ENCODE results near the gene DHX9. TPM values are rescaled to one million over a fixed set of nuclear protein-coding genes. Genes with fewer than 3 reads are reported as not detected.

DHX9 gene
- total and polyA plus RNA-seq, 2 experiments from 2014 or later = 151 to 262 TPM

GRCh38 chr1:182863940-182864339 is 24.8 kb downstream of the DHX9 start:
- H3K27ac Mint-ChIP-seq = no peak overlapping the region
- no peak; the same call in 2 of the 3 replicates for ATAC-seq
- TF ChIP-seq ZNF331 (CRISPR knock-in tag; IDR thresholded peaks at IDR 0.05; ENCODE audit: low read depth) (no peak), ZNF462 (CRISPR knock-in tag; IDR thresholded peaks at IDR 0.05) (no peak), JUNB (IDR thresholded peaks at IDR 0.05; ENCODE audit: unreplicated experiment) (no peak), STAT1 (IDR thresholded peaks at IDR 0.05; ENCODE audit: unreplicated experiment) (no peak), CREB1 (CRISPR knock-in tag; IDR thresholded peaks at IDR 0.05; ENCODE audit: low read depth) (no peak), ZNF114 (CRISPR knock-in tag; IDR thresholded peaks at IDR 0.05) (no peak), EZH2 (IDR thresholded peaks at IDR 0.05; ENCODE audit: low read depth, unreplicated experiment) (no peak)
- TF ChIP-seq, protein P1, sequence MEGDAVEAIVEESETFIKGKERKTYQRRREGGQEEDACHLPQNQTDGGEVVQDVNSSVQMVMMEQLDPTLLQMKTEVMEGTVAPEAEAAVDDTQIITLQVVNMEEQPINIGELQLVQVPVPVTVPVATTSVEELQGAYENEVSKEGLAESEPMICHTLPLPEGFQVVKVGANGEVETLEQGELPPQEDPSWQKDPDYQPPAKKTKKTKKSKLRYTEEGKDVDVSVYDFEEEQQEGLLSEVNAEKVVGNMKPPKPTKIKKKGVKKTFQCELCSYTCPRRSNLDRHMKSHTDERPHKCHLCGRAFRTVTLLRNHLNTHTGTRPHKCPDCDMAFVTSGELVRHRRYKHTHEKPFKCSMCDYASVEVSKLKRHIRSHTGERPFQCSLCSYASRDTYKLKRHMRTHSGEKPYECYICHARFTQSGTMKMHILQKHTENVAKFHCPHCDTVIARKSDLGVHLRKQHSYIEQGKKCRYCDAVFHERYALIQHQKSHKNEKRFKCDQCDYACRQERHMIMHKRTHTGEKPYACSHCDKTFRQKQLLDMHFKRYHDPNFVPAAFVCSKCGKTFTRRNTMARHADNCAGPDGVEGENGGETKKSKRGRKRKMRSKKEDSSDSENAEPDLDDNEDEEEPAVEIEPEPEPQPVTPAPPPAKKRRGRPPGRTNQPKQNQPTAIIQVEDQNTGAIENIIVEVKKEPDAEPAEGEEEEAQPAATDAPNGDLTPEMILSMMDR (conservative IDR thresholded peaks at IDR 0.05; ENCODE audit: low read depth in 2 of 2) = no peak
- TF ChIP-seq, protein P2, sequence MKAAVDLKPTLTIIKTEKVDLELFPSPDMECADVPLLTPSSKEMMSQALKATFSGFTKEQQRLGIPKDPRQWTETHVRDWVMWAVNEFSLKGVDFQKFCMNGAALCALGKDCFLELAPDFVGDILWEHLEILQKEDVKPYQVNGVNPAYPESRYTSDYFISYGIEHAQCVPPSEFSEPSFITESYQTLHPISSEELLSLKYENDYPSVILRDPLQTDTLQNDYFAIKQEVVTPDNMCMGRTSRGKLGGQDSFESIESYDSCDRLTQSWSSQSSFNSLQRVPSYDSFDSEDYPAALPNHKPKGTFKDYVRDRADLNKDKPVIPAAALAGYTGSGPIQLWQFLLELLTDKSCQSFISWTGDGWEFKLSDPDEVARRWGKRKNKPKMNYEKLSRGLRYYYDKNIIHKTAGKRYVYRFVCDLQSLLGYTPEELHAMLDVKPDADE (IDR thresholded peaks at IDR 0.05) = no peak
- TF ChIP-seq, protein P3, sequence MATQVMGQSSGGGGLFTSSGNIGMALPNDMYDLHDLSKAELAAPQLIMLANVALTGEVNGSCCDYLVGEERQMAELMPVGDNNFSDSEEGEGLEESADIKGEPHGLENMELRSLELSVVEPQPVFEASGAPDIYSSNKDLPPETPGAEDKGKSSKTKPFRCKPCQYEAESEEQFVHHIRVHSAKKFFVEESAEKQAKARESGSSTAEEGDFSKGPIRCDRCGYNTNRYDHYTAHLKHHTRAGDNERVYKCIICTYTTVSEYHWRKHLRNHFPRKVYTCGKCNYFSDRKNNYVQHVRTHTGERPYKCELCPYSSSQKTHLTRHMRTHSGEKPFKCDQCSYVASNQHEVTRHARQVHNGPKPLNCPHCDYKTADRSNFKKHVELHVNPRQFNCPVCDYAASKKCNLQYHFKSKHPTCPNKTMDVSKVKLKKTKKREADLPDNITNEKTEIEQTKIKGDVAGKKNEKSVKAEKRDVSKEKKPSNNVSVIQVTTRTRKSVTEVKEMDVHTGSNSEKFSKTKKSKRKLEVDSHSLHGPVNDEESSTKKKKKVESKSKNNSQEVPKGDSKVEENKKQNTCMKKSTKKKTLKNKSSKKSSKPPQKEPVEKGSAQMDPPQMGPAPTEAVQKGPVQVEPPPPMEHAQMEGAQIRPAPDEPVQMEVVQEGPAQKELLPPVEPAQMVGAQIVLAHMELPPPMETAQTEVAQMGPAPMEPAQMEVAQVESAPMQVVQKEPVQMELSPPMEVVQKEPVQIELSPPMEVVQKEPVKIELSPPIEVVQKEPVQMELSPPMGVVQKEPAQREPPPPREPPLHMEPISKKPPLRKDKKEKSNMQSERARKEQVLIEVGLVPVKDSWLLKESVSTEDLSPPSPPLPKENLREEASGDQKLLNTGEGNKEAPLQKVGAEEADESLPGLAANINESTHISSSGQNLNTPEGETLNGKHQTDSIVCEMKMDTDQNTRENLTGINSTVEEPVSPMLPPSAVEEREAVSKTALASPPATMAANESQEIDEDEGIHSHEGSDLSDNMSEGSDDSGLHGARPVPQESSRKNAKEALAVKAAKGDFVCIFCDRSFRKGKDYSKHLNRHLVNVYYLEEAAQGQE (IDR thresholded peaks at IDR 0.05; ENCODE audit: unreplicated experiment) = no peak

More at GRCh38 chr1:182863940-182864339, 24.8 kb downstream of the DHX9 start:
- Mint-ChIP-seq H3K9me3 (no peaks in the 10 kb centered on the region), H3K4me3 (no peak overlapping the region), H3K36me3 (ENCODE audit: low read depth) (peaks cover 98% of the 10 kb centered on the region), H3K4me1 (no peaks in the 10 kb centered on the region), H3K27me3 (ENCODE audit: insufficient read depth, low read depth, poor library complexity) (peaks cover 2% of the 10 kb centered on the region)
- H3K27me3 ChIP-seq (ENCODE audit: insufficient read depth) = no peaks in the 10 kb centered on the region
- no peaks in the 10 kb centered on the region for H3K4me1 ChIP-seq (ENCODE audit: insufficient read depth)
- no peak overlapping the region for H3K27ac ChIP-seq (ENCODE audit: low read depth)
- no peak overlapping the region for H2AFZ ChIP-seq
- peaks cover 8% of the 10 kb centered on the region; the same call in 1 of the 2 replicates for H3F3A ChIP-seq (replicated peaks; ENCODE audit: low read depth)
- DNase-seq (ENCODE audit: low spot score) = no peak
- H3K79me2 ChIP-seq (replicated peaks; ENCODE audit: insufficient read depth) = peaks cover 85% of the 10 kb centered on the region
- H4K20me1 ChIP-seq (replicated peaks; ENCODE audit: insufficient read depth) = peaks cover 44% of the 10 kb centered on the region
- H3K36me3 ChIP-seq (ENCODE audit: insufficient read depth) = peaks cover 97% of the 10 kb centered on the region
- H3K4me2 ChIP-seq = no peak overlapping the region
- H3K4me3 ChIP-seq = no peak overlapping the region
- no peaks in the 10 kb centered on the region for H3K9me2 ChIP-seq (ENCODE audit: insufficient read depth)
